HEK293 (cell line): ENCODE results near the gene SMIM24.

Experiments used
- BCL11A ChIP-seq: fragments of 450-650 bp; formaldehyde crosslinking; IDR thresholded peaks from 2 replicates; pipeline ENCODE4 v1.5.1; 2016; ENCODE audit warnings: low read depth, missing biosample characterization, missing genetic modification characterization
- CTCF ChIP-seq: fragments of 450-650 bp; formaldehyde crosslinking; IDR thresholded peaks from 2 replicates; pipeline ENCODE4 v1.5.1; 2016; ENCODE audit warnings: missing biosample characterization, missing genetic modification characterization

DNA sequence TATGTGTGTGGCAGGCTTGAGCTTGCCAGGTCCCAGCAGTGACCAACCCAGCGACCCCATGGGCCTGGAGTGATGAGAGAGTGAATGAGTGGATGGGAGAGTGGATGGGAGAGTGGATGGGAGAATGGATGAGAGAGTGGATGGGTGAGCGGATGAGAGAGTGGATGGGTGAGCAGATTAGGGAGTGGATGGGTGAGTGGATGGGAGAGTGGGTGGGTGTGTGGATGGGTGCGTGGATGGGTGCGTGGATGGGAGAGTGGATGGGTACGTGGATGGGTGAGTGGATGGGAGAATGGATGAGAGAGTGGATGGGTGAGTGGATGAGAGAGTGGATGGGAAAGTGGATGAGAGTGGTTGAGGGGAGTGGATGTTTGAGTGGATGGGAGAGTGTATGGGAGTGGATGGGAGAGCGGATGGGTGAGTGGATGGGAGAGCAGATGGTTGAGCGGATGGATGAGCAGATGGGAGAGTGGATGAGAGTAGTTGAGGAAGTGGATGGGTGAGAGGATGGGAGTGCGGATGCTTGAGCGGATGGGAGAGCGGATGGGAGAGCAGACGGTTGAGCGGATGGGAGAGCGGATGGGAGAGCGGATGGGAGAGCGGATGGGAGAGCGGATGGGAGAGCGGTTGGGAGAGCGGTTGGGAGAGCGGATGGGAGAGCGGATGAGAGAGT, 48.4 kb upstream of the SMIM24 start:
- TF ChIP-seq CTCF (tag by site-specific recombination): no peak
- TF ChIP-seq BCL11A: no peak
